Effector CD8-positive, alpha-beta T cell (primary cell): ENCODE results near the gene DDX42.

Experiments
- DNase-seq: peaks from one replicate; lab custom pipeline; 2025; lab: John Stamatoyannopoulos, UW
- total RNA-seq, 4 experiments: gene quantifications; one replicate each; lab custom pipeline; 2026; lab: John Stamatoyannopoulos, UW

DDX42 gene, protein sequence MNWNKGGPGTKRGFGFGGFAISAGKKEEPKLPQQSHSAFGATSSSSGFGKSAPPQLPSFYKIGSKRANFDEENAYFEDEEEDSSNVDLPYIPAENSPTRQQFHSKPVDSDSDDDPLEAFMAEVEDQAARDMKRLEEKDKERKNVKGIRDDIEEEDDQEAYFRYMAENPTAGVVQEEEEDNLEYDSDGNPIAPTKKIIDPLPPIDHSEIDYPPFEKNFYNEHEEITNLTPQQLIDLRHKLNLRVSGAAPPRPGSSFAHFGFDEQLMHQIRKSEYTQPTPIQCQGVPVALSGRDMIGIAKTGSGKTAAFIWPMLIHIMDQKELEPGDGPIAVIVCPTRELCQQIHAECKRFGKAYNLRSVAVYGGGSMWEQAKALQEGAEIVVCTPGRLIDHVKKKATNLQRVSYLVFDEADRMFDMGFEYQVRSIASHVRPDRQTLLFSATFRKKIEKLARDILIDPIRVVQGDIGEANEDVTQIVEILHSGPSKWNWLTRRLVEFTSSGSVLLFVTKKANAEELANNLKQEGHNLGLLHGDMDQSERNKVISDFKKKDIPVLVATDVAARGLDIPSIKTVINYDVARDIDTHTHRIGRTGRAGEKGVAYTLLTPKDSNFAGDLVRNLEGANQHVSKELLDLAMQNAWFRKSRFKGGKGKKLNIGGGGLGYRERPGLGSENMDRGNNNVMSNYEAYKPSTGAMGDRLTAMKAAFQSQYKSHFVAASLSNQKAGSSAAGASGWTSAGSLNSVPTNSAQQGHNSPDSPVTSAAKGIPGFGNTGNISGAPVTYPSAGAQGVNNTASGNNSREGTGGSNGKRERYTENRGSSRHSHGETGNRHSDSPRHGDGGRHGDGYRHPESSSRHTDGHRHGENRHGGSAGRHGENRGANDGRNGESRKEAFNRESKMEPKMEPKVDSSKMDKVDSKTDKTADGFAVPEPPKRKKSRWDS
- total RNA-seq, result 145 to 187 (median 170) reads per million in 4 experiments

DNA sequence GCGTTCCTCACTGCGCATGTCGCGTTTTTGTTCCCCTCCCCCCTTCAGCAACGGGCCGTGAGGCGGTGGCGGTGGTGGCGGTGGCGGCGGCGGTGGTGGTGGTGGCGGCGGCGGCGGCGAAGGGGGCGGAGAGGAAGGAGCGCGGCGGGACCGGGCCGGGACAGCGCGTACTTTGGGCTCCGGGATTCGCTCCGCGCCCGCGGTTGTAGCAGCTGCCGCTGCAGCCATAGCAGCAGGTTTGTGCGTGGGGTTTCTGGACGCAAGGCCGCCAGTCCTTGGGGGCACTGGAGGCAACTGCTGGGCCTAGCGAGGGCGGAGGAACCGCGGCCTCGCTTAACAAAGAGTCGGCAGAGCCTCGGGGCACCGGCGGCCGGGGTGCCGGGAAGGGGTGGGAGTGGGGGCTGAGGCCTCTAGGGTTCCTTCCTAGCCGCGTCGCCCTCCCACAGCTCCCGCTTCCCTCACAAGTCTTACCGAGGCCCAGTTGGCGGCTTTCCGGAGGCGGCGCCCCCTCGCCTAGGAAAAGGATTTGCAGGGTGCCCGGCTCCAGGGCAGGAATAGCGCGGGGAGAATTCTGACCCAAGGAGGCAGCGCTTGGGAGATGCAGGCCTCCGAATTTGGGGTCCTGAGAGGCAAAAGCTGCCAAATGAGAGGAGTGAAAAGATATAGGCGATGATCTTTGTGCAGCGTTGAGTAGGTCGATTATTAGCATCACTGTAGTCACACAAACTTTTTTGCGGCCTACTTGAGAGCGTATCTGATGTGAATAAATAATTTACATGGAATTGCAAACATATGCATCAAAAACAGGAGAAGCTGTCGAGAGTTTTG, at the start of gene DDX42:
TSS of gene DDX42 (plus strand) at position 30 of the 828 bp plus-strand sequence. CDS start 12,880 bp downstream, outside the sequence.
- DNase-seq, result peak; percentile 79

DNA sequence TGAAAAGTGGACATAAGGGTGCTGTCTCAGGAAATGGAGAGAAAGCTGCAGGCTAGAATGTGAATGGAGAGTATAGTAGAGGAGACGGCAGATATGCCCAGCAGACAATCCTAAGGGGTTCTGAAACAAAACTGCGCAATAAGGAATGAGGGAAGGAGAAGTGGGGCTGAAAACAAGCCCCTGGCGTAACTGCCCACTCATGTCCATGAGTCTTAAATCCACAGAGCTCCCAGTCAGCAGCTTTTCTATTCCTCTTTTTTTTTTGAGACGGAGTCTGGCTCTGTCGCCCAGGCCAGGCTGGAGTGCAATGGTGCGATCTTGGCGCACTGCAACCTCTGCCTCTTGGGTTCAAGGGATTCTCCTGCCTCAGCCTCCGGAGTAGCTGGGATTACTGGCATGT, 38.3 kb upstream of the DDX42 start:
- no peak for DNase-seq

DNA sequence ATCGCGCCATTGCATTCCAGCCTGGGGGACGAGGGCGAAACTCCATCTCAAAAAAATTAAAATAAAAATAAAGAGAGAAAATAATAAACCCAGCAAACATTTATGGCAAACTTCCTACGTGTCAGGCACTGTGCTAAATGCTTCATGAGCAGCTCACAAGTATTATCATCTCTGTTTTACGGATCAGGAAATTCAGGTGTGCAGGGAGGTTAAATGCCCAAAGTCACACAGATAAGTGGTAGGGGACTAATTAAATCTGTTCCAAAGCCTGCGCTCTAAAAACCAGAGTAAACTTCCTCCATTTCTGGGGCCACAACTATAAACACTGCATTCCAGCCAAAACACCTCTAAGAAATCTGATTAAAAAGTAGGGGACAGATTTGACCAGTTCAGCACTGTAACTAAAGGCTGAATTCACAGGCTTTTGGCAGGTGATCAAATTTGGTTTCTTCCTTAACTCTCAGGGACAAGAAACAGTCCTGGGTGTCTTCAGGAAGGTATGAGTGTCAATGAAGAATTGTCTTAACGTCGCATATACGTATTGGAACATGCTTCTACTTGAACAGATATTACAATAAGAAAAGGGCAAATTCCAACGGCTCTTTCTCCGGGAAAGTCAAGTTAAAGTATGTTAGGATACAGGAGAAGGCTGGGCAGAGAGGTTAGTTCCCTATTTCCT, 33.4 kb upstream of the DDX42 start:
- no peak for DNase-seq

DNA sequence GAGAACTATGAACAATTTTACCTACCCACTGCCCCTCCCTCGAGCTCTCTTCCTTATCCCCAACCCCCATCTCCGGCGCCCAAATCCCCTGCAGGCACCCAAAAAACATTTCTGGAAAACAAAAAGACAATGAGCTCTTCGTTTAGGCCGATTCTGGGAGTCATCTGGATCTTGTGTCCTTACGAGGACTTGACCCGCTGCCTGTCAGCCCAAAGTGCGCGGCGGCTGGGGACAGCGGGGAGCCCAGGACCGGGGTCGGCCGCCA, 32.9 kb upstream of the DDX42 start:
- DNase-seq, result no peak

DNA sequence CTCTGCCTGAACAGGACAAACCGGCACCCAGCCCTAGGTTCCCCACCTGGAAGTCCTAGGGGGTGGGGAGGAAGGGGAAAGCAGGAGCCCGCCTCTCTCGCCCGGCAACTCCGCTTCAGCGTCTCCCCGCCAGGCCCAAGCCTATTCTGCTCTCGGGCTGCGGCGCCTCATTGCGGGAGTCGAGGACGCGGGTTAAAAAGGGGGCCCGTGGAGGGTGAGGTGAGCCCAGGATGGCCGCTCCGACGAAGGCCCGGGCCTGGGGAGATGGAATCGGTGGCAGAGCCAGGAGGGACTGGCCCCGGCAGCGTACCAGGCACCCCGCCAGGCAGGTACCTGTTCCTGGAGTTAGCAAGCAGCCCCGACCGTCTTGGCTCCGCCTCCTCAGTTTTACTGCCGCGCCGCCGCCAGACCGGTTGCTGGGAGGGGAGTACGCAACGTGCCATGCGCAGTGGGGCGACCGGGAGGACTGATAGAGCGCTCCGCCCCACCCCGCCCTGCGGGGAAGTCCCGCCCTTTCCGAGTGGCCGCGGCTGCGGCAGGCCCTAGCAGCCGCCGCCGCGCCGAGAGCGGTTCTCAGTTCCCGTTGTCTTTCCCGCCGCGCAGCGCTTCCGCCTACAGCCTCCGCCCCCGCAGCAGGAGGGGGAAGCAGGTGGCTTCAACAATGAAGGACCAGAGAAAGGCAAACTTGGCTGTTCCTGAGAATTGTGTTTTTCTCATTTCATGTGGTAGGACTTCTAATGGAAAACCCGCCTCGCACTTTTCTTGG, 32.4 kb upstream of the DDX42 start, which contains the start of gene STRADA:
TSS of gene STRADA (minus strand) at position 392 of the 766 bp plus-strand sequence. CDS start 13,430 bp downstream, outside the sequence.
- peak; percentile 95 for DNase-seq

DNA sequence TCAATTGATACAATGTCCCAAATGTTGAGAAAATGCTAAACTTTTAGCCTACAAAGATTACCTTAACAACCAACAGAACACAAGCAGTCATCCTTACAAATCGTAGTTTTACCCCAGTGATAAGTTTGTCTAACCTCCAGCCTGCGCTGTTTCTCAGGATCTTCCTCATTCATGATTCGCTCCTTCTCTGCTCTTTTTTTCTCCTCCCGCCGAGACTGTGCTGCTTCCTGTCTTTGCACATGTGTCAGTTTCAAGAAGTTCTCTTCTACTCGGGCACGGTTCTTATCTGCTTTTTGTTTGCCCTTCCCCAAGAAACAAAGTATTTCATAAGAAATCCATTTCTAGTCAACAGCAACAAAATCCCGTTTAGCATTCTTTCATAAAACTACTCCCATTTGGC, 22.2 kb upstream of the DDX42 start:
- DNase-seq, result no peak

DNA sequence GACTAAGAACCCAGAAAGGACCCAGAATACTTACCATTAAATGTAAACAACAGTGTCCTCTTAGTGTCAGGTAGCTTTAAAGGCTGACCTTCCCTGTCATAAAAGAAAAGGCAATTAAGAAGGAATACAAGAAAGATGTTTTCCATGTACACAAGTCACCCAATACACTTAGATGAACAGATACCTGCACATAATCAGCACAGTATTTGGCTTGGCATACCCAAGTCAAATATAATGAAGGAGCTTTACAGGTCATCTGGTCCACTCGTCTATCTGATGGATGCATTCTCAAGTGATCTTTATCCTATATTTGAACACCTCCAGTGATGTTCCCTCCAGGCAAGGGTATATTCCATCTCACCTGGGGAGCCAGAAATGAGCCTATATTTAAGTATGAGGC, 21.3 kb upstream of the DDX42 start:
- DNase-seq, result no peak

DNA sequence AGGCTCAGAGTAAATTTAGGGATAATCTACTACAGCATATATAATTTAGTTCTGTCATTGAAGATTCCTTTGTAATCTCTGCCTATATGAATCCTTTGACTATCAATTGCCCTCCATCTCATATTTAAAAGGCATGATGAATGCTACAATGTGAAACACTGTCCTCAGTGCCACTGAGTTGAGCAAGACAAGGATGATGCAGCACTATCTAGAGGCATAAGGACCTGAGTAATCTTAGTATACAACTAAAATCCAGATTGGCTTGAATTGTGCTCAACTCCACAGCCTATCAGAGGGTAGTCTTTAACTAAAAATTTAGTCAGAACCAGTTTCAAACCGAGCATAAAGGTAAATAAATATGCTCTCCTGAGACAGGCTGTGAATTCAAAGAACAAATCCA, 20.8 kb upstream of the DDX42 start:
- no peak for DNase-seq

DNA sequence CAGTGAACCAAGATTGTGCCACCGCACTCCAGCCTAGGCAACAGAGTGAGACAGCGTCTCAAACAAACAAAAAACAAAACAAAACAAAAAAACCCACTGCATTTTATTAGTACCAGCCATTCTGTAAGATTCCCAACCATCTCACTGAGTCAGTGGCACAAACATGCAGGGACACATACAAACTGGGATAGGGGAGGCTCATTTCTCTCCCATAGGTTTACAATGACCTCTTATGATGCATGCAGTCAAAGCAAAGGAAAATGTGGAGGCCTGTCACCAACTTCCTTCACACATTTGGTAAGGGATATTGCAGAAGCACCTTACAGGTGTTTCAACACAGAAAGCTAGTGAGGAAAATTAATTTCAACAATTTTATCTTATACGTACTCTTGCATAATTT, 19.9 kb upstream of the DDX42 start:
- no peak for DNase-seq

DNA sequence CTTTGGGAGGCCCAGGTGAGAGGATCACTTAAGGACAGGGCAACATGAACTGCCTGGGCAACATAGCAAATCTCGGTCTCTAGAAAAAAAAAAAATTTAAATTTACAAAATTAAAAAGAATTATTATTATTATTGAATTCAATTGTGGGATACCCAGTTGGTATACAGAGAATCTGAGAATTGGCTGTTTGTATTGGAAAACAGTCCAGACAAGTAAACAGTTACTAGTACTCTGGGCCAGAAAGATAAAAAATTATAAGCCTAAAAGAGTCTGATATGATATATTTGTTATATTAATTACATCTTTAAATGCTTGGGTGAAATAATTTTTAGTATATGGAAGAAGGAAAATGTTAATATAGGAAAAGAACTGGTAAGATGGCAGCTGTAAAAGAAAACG, 15.5 kb upstream of the DDX42 start:
- DNase-seq, result no peak

DNA sequence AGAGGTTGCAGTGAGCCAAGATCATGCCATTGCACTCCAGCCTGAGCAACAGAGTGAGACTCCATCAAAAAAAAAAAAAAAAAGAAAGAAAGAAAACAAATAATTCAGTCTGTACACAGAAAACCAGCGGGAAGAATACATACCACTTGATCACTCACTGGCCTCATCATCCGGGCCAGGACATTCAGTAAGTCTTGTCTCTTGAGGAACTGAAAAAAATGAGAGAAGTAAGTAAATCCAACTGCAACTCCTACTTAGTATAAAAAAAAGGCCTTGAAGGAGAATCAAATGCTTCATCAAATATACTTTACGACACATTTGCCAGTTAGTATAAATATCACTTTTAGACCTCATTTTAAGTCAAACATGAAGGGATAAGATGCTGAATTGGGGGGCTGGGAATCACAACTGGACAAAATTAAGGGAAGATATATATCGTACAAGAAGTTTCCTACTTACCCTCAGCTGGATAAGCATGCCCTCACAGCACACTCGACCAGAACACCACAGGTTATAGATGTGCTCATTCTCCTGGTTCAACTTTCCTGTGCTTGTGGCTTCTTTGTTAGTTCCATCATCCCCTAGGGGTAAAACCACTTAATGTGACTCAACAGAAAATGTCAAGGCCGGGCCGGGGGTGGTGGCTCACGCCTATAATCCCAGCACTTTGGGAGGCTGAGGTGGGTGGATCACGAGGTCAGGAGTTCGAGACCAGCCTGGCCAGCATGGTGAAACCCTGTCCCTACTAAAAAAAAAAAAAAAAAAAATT, 13.0 kb upstream of the DDX42 start:
- no peak for DNase-seq

DNA sequence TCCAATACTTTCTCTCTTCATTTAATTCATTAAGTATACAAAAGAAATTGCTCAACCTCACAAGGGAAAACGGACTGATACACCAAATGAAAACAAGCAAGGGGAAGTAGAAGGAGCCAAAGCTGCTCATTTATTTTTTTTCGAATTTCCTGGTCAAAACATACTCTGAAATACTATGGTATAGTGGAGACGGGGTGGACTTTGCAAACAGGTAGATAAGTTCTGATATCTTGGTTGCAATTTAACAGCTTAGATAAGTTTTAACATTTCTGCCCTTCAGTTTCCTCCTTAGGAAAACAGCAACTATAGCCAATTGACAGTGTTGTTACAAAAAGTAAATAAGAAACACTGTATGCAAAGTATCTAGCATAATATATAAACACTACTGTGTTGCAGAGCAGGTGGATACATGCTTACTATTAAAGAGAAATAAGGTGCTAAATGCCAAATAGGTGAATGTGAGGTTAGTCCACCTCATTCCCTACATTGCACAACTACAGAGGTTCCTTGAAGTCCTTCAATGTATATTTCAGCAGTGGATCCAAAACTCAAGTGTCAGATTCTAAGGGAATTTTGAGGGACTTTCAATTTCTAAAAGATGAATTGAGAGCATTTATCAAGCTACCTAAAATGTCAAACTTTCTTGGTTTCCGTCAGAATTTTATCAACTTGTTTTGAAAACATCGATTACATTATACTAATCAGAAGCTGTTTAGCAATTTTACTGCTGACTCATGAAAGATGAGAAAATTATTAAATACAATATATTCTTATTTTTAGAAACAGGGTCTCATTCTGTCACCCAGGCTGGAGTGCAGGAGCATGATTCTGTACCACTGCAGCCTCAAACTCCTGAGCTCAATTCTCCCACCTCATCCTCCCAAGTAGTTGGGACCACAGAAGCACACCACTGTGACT, 11.6 kb upstream of the DDX42 start:
- DNase-seq, result no peak

DNA sequence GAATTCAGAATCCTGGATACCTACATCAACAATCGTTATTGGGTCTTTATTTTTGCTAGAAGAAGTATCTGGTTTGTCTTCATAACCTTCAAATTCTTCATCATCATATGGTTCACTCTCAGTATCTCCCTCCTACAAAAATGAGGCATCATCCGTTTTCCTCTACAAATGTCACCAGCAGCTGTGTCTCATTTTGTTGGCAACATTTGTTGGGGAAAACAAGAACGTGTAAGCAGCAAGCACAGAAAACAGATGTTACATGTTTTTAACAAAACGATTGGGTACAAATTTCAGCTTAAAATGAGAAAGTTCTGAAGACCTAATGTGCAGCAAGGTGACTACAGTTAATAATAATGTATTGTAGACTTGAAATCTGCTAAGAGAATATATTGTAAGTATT, 9.3 kb upstream of the DDX42 start:
- DNase-seq, result no peak

DNA sequence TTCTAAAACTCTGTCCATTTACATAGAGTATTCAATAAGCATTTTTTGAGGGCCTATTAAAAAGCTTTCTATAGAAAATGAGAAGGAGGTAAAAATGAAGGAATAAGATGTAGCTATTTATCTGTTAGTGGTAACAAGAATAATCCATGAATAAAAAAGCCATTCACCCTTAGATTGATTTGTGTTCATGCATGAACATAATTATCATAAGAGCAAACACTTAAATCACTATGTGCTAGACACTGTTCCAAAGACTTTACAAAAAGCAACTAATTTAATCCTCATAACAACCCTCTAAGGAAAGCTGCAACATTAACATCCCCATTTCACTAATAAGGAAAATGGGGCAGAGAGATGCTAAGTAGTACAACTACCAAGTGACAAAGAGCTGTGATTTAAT, 7.2 kb upstream of the DDX42 start:
- DNase-seq, result no peak

DNA sequence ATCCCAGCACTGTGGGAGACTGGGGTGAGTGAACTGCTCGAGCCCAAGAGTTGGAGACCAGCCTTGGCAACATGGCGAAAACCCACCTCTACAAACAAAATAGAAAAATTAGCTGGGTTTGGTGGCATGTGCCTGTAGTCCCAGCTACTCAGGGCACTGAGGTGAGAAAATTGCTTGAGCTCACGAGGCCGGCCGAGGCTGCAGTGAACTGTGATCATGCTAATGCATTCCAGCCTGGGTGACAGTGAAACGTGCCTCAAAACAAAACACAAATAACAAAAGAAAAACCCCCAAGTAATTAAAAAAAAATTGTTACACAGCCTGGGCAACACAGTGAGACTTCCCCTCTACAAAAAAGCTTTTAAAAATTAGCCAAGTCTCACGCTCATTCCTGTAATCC, 5.5 kb upstream of the DDX42 start:
- DNase-seq, result no peak

DNA sequence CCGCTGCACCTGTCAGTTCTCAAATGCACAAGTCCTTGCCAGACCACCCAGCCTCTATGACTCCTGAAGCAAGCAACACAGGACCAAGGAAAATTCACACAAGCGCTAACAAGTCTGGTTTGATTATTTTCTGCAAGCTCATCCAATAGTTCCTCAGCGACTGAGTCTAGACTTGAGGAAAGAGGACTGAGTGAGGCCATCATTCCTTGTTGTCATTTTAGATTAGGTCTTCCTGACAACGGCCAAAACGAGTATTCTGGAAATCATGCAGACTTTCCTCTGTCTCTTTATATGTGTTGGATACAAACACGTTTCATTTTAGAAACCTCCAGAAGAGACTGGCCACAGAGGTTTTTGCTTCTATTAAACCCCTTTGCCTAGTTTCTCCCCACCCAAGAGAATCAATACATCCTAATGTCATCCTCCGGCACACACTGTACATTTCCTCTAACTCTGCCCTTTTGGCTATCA, 1.1 kb upstream of the DDX42 start:
- no peak for DNase-seq

DNA sequence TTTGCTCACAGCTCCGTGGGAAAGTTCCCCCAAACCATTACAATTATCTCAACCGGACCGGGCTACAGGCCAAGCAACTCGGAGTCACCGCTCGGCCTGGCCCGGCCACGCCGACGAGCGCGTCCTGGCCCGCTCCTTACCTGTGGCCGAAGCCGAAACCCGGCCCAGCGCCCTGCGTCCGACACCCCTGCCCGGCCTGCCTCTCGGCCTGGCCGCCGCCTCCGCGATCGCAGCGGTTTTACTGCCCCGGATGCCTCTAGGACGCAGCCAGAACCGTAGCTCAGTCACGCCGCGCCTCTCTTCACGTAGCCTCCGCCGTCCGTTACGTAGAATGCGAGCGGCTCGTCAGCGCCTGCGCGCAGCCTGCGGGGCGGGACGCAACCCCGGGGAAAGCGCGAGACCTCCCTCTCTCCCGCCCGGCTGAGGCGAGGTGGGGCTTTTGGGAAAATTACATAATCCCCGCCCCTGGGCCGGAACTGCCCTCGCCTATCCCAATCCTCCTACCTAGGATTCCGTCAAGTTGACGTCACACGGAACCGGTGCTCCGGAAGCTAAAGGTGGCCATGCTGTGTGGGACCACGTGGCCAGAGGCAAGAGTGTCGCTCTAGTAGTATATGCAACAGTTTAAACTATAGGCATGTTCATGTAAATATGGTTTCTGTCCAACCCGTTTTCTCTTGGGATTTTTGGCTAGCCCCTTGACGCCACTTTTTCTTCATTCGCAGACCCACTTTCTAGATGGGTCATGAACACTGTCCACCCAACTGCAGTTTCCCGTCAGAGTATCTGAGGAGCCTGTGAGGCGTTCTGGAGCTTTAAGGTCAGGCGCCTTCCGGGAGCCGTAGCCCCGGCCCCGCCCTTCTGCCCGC, 464 bp upstream of the DDX42 start, which contains the start of gene CCDC47:
TSS of gene CCDC47 (minus strand) at position 326 of the 869 bp plus-strand sequence. CDS start 7,422 bp downstream, outside the sequence.
- peak; percentile 96 for DNase-seq

DNA sequence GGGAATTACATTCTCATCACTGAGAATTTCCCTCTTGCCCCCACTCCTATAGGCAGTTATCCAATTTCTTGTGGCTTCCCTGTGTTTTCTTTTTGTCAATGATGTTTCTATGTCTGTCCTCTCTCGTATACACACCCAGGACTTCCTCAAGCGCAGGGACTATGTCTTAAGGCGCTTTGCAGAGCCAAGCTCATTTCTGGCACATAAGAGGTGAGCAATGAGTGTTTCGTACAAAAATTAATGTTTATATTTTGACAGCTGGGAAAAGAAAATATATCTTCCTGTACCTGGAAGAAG, 947 bp downstream of the DDX42 start:
- no peak for DNase-seq
